ENCODE measurements around the gene PTPRN2. TPM values are rescaled to one million over a fixed set of nuclear protein-coding genes. Genes with fewer than 3 reads are reported as not detected.

The PTPRN2 gene
- total and polyA plus RNA-seq, 8 donors, result 12.2 to 49.2 (median 31.8) TPM

DNA sequence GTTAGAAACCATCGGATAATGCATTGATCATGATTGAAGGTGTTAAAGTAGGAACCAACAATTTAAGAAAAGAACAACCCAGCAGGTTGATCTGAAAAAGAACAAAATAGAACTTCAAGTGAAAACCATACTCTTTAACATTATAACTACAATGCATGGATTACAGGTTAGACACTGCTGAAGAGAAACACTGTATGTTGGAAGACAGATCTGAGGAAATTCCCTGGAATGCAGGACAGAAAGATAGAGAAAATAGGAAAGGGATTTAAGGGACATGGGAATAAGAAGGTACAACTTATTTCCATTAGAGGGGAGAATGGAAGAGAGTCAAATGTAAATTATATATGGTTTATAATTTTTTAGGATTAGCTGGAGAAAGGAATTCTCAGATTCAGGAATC lies 947.5 kb downstream of the PTPRN2 start:
- no peak for DNase-seq
- TF ChIP-seq, protein P1, sequence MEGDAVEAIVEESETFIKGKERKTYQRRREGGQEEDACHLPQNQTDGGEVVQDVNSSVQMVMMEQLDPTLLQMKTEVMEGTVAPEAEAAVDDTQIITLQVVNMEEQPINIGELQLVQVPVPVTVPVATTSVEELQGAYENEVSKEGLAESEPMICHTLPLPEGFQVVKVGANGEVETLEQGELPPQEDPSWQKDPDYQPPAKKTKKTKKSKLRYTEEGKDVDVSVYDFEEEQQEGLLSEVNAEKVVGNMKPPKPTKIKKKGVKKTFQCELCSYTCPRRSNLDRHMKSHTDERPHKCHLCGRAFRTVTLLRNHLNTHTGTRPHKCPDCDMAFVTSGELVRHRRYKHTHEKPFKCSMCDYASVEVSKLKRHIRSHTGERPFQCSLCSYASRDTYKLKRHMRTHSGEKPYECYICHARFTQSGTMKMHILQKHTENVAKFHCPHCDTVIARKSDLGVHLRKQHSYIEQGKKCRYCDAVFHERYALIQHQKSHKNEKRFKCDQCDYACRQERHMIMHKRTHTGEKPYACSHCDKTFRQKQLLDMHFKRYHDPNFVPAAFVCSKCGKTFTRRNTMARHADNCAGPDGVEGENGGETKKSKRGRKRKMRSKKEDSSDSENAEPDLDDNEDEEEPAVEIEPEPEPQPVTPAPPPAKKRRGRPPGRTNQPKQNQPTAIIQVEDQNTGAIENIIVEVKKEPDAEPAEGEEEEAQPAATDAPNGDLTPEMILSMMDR (IDR thresholded peaks at IDR 0.05), result no peak
- intact Hi-C loops (cut with DNase I), result no loop called here
- Histone ChIP-seq H3K27me3 (no peaks in the 10 kb centered on the region), H3K4me1 (no peaks in the 10 kb centered on the region), H3K4me3 (no peak overlapping the region), H3K27ac (no peak overlapping the region), H3K9me3 (no peaks in the 10 kb centered on the region), H3K36me3 (no peaks in the 10 kb centered on the region)
- 95 to 97% methylated on average over 1 of the region's 1 CpG for WGBS, 2 donors
- FAIRE-seq, result no peak
- ATAC-seq, result no peak

DNA sequence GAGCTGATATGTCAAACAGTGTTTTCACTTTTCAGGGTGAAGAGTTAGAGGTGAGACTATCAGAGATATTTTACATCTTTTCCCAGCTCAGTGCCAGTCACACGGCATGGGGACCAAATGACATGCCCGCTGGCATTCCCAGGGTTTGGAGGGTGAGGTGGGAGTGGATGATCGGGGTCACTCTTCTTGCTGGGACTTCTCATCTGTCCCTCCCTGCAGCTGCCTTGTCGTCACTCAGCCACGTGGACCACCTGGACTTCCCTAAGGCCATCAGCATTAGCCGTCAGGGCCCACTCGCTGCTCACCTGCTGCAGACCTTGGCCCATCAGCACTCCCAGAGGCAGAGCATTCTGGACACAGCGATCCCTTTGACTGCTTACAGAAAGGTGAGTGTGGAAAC lies 949.1 kb downstream of the PTPRN2 start:
- Histone ChIP-seq H3K9me3 (no peaks in the 10 kb centered on the region), H3K27ac (no peak overlapping the region), H3K4me3 (no peak overlapping the region), H3K27me3 (no peaks in the 10 kb centered on the region), H3K36me3 (no peaks in the 10 kb centered on the region), H3K4me1 (no peaks in the 10 kb centered on the region)
- intact Hi-C loops (cut with DNase I), result no loop called here
- TF ChIP-seq, protein P1 (IDR thresholded peaks at IDR 0.05), result no peak
- 94 to 97% methylated on average over 8 of the region's 8 CpGs for WGBS, 2 donors
- FAIRE-seq (no peak), ATAC-seq (no peak), DNase-seq (no peak)

GRCh38 chr7:157637216-157637949 lies 950.2 kb downstream of the PTPRN2 start:
- DNase-seq, result no peak
- no peaks in the 10 kb centered on the region for H3K27me3 ChIP-seq
- H3K4me1 ChIP-seq, result no peaks in the 10 kb centered on the region
- FAIRE-seq, result no peak
- H3K36me3 ChIP-seq, result no peaks in the 10 kb centered on the region
- intact Hi-C loops (cut with DNase I), result no loop called here
- H3K4me3 ChIP-seq, result no peak overlapping the region
- no peaks in the 10 kb centered on the region for H3K9me3 ChIP-seq
- WGBS, 2 donors, result 87 to 88% methylated on average over 15 of the region's 15 CpGs
- H3K27ac ChIP-seq, result no peak overlapping the region
- TF ChIP-seq, protein P1 (IDR thresholded peaks at IDR 0.05), result no peak
- ATAC-seq, result no peak

DNA sequence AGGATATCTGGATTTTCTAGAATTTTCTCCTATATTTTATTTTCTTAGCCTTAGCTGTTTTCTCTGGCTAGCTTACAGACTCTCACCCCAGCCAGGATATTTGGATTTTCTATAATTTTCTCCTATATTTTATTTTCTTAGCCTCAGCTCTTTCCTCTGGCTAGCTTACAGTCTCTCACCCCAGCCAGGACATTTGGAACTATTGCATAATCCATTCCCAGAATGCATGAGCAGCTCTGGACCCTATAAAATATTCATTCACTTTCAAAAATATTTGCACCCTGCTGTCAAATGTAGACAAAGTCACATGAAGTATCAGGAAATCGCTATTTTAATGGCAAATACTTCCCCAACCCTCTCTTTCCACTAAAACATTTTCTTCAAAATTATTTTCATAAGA lies 952.0 kb downstream of the PTPRN2 start:
- ATAC-seq (no peak), FAIRE-seq (no peak), DNase-seq (no peak)
- WGBS, 2 donors, result 89 to 90% methylated on average over 1 of the region's 1 CpG
- Histone ChIP-seq H3K4me3 (no peak overlapping the region), H3K9me3 (no peaks in the 10 kb centered on the region), H3K4me1 (no peaks in the 10 kb centered on the region), H3K27me3 (no peaks in the 10 kb centered on the region), H3K36me3 (no peaks in the 10 kb centered on the region), H3K27ac (no peak overlapping the region)
- intact Hi-C loops (cut with DNase I), result no loop called here
- TF ChIP-seq, protein P1 (IDR thresholded peaks at IDR 0.05), result no peak

- Histone ChIP-seq H3K36me3 (no peaks in the 10 kb centered on the region), H3K27ac (no peak overlapping the region), H3K27me3 (no peaks in the 10 kb centered on the region), H3K9me3 (no peaks in the 10 kb centered on the region), H3K4me1 (no peaks in the 10 kb centered on the region), H3K4me3 (no peak overlapping the region)
- TF ChIP-seq, protein P1 (IDR thresholded peaks at IDR 0.05), result no peak
- WGBS, 2 donors, result 87 to 91% methylated on average over 6 of the region's 6 CpGs
- no peak for DNase-seq
- no peak for ATAC-seq
- intact Hi-C loops (cut with DNase I), result no loop called here
- no peak for FAIRE-seq
Measured at GRCh38 chr7:157635148-157635500, 952.5 kb downstream of the PTPRN2 start.
